Measurements from ENCODE around the gene CDHR5.

Gene CDHR5

DNA sequence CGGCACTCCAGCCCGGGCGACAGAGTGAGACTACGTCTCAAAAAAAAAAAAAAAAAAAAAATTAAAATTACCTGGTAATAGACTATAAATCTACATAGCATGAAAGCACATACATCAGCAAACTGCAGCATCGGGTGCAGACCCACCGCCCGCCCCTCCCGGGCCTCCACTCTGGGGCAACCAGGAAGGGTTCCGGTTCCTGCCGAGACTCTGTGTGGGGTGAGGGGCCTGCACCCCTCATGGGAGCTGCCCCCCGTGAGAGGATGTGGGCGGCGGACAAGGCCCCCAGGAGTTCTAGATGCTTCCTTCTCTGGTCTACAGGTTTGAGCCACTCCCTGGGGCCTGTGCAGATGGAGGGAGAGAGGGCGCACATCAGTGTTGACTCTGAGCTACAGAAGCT, 21.5 kb upstream of the CDHR5 start:
- Histone ChIP-seq H3K9me3 (ENCODE audit: control insufficient read depth, insufficient read depth, low read length) (no peaks in the 10 kb centered on the region), H3K4me3 (ENCODE audit: low read length) (no peak overlapping the region), H3F3A (ENCODE audit: control insufficient read depth, insufficient read depth) (no peaks in the 10 kb centered on the region), H3K4me2 (ENCODE audit: low read length) (no peak overlapping the region), H3K79me2 (ENCODE audit: control insufficient read depth, low read length) (no peaks in the 10 kb centered on the region), H3K36me3 (ENCODE audit: control insufficient read depth, low read length) (no peaks in the 10 kb centered on the region), H4K20me1 (ENCODE audit: control insufficient read depth, insufficient read depth, low read depth, low read length) (no peaks in the 10 kb centered on the region), H3K9me2 (replicated peaks; ENCODE audit: control insufficient read depth, low read length) (no peaks in the 10 kb centered on the region), H3K27ac (ENCODE audit: low read depth, low read length) (no peak overlapping the region), H3K27me3 (ENCODE audit: control insufficient read depth, low read length) (no peaks in the 10 kb centered on the region), H3K4me1 (ENCODE audit: control insufficient read depth, low read length) (no peaks in the 10 kb centered on the region)
- TF ChIP-seq, protein P1, sequence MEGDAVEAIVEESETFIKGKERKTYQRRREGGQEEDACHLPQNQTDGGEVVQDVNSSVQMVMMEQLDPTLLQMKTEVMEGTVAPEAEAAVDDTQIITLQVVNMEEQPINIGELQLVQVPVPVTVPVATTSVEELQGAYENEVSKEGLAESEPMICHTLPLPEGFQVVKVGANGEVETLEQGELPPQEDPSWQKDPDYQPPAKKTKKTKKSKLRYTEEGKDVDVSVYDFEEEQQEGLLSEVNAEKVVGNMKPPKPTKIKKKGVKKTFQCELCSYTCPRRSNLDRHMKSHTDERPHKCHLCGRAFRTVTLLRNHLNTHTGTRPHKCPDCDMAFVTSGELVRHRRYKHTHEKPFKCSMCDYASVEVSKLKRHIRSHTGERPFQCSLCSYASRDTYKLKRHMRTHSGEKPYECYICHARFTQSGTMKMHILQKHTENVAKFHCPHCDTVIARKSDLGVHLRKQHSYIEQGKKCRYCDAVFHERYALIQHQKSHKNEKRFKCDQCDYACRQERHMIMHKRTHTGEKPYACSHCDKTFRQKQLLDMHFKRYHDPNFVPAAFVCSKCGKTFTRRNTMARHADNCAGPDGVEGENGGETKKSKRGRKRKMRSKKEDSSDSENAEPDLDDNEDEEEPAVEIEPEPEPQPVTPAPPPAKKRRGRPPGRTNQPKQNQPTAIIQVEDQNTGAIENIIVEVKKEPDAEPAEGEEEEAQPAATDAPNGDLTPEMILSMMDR (IDR thresholded peaks at IDR 0.05; ENCODE audit: low read depth, low read length, poor library complexity, severe bottlenecking), result no peak
- no peak for TF ChIP-seq EZH2phosphoT487 (IDR thresholded peaks at IDR 0.05; ENCODE audit: borderline replicate concordance, low read length)

DNA sequence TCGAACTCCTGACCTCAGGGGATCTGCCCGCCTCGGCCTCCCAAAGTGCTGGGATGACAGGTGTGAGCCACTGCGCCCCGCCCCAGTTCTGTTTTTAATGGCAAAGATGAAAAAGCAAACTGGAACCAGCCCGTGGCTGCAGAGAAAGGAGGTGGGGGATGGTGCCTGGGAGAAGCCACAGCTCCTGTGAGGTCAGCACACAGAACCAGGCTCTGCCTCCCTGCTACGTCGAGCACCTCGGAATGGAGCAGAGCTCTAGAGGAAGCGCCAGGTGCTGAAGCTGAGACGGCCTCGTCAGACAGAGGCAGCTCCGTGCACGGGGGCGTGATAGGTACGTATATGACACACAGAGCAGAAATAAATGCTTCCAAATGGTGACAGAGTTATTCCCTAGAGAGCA, 20.8 kb upstream of the CDHR5 start:
- TF ChIP-seq, protein P1 (IDR thresholded peaks at IDR 0.05; ENCODE audit: low read depth, low read length, poor library complexity, severe bottlenecking), result no peak
- H4K20me1 ChIP-seq (ENCODE audit: control insufficient read depth, insufficient read depth, low read depth, low read length), result no peaks in the 10 kb centered on the region
- H3K4me1 ChIP-seq (ENCODE audit: control insufficient read depth, low read length), result no peaks in the 10 kb centered on the region
- no peaks in the 10 kb centered on the region for H3K36me3 ChIP-seq (ENCODE audit: control insufficient read depth, low read length)
- no peak overlapping the region for H3K4me3 ChIP-seq (ENCODE audit: low read length)
- H3K9me2 ChIP-seq (replicated peaks; ENCODE audit: control insufficient read depth, low read length), result no peaks in the 10 kb centered on the region
- H3K27me3 ChIP-seq (ENCODE audit: control insufficient read depth, low read length), result no peaks in the 10 kb centered on the region
- H3K27ac ChIP-seq (ENCODE audit: low read depth, low read length), result no peak overlapping the region
- H3K4me2 ChIP-seq (ENCODE audit: low read length), result no peak overlapping the region
- H3F3A ChIP-seq (ENCODE audit: control insufficient read depth, insufficient read depth), result no peaks in the 10 kb centered on the region
- H3K9me3 ChIP-seq (ENCODE audit: control insufficient read depth, insufficient read depth, low read length), result no peaks in the 10 kb centered on the region
- H3K79me2 ChIP-seq (ENCODE audit: control insufficient read depth, low read length), result no peaks in the 10 kb centered on the region

DNA sequence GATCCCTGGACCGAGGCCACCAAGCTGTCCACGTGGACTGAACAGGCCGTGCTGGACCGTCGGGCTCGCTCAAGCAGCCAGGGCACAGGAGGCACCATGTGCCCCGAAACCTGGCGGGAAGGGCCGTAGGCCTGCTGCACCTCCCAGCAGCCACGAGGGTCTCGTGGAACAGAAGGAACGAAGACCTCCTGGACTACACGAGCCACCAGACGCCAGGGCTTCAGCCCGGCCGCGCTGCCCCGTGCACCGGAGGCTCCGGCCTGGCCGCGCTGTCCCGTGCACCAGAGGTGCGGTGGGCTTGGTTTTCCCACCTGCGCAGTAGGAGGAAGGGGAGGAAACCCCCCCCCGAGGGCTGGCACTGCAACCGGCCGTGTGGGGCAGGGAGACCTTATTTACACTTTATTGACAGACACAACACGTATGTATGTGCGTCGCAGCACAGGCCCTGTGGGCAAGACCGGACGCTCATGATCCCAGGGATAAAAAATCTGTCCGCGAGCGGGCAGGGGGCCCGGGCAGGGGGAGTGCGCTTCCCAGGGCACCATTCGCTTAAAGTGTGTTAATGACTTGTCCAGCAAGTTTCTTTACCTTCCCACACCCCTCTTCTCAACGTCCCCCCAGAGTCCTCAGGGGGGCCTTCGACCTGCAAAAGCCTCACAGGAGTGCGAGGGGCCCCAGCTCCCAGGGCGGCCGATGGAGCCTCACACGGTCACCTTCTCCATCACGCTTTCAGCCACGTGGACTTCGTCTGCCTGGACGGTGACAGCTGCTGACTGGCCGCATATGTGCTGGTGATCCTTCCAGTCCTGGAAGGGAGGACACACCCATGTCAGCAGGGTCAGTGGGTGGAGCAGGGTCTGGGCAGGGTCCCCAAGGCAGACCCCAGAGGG, 19.3 kb upstream of the CDHR5 start:
- no peaks in the 10 kb centered on the region for H4K20me1 ChIP-seq (ENCODE audit: control insufficient read depth, insufficient read depth, low read depth, low read length)
- TF ChIP-seq EZH2phosphoT487 (IDR thresholded peaks at IDR 0.05; ENCODE audit: borderline replicate concordance, low read length), result no peak
- TF ChIP-seq, protein P1 (IDR thresholded peaks at IDR 0.05; ENCODE audit: low read depth, low read length, poor library complexity, severe bottlenecking), result no peak

More for the DNA sequence above, 19.3 kb upstream of the CDHR5 start:
- Histone ChIP-seq H3K9me3 (ENCODE audit: control insufficient read depth, insufficient read depth, low read length) (no peaks in the 10 kb centered on the region), H3K4me2 (ENCODE audit: low read length) (no peak overlapping the region), H3K36me3 (ENCODE audit: control insufficient read depth, low read length) (no peaks in the 10 kb centered on the region), H3K4me3 (ENCODE audit: low read length) (no peak overlapping the region), H3K27ac (ENCODE audit: low read depth, low read length) (no peak overlapping the region), H3K79me2 (ENCODE audit: control insufficient read depth, low read length) (no peaks in the 10 kb centered on the region), H3K4me1 (ENCODE audit: control insufficient read depth, low read length) (no peaks in the 10 kb centered on the region), H3F3A (ENCODE audit: control insufficient read depth, insufficient read depth) (no peaks in the 10 kb centered on the region), H3K9me2 (replicated peaks; ENCODE audit: control insufficient read depth, low read length) (no peaks in the 10 kb centered on the region), H3K27me3 (ENCODE audit: control insufficient read depth, low read length) (no peaks in the 10 kb centered on the region)
